GM18505 (cell line): ENCODE data around the gene BHLHE23.
"Not testable (repeated sequence)": the region's sequence is repeated elsewhere in the genome, so short reads cannot be mapped to it uniquely, and the experiment has no call there.

ENCODE experiments used
- ATAC-seq: cut with Tn5 transposase; IDR thresholded peaks from one replicate; pipeline ENCODE4 v1.9.1; 2021; ENCODE audit not compliant: unreplicated experiment
- POLR2A ChIP-seq: IDR thresholded peaks from 4 replicates; pipeline ENCODE4 v1.6.1; 2011; ENCODE audit warnings: borderline replicate concordance; ENCODE audit not compliant: insufficient read depth, insufficient read length; ENCODE audit errors: extremely low read depth

The BHLHE23 gene

DNA sequence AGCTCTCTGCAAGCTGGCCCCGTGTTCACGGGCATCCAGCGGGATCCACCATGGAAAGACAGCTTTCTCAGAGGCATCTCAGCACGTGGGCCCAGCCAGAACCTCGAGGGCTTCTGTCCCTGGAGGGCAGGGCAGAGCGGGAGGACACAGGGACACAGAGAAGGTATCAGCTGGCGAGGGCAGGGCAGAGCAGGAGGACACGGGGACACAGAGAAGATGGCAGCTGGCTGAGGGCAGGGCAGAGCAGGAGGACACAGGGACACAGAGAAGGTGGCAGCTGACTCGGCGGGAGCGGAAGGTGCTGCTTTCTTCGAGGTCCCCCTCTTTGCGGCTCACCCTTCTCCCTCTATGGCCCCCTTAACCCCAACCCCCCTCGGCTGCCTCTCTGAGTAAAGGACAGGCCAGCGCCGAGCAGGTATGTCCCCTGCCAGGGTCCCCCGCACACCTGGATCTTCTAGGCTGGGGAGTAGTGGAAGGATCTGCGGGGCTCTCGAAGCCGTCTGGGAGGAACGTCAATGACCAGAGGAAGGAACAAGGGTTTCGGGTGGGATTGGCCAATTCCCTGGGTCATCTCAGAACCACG, 28.9 kb upstream of the BHLHE23 start:
- no peak for ATAC-seq
- TF ChIP-seq POLR2A: no peak

DNA sequence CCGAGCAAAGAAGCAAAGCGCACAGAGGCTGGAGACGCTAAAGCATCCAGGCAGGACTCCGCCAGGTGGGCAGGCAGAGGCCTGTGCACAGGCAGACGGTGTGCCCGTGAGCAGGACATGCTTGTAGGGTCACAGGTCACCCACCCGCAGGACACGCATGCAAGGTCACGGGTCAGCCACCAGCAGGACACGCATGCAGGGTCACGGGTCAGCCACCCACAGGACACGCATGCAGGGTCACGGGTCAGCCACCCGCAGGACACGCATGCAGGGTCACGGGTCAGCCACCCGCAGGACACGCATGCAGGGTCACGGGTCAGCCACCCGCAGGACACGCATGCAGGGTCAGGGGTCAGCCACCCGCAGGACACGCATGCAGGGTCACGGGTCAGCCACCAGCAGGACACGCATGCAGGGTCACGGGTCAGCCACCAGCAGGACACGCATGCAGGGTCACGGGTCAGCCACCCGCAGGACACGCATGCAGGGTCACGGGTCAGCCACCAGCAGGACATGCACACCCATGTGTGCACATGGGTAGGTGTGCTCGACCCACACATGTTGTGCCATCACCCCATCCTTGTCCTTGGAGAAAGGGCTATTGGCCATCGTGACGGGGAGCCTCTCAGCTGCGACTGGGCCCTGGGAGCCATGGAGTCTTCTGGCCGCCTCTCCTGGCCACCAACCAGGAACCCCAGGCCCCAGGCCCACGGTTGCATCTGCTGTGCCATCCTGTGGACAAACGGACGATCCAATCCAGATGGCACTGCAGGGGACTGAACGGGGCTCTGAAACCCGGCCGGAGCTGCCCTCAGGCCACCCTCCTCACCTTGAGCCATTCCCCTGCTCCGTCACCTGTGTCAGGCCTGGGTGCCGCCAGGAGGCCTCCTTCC, 28.2 kb upstream of the BHLHE23 start:
- not testable (repeated sequence) for ATAC-seq

GRCh38 chr20:63033794-63034709, 27.3 kb upstream of the BHLHE23 start:
- no peak for ATAC-seq
- no peak for TF ChIP-seq POLR2A

DNA sequence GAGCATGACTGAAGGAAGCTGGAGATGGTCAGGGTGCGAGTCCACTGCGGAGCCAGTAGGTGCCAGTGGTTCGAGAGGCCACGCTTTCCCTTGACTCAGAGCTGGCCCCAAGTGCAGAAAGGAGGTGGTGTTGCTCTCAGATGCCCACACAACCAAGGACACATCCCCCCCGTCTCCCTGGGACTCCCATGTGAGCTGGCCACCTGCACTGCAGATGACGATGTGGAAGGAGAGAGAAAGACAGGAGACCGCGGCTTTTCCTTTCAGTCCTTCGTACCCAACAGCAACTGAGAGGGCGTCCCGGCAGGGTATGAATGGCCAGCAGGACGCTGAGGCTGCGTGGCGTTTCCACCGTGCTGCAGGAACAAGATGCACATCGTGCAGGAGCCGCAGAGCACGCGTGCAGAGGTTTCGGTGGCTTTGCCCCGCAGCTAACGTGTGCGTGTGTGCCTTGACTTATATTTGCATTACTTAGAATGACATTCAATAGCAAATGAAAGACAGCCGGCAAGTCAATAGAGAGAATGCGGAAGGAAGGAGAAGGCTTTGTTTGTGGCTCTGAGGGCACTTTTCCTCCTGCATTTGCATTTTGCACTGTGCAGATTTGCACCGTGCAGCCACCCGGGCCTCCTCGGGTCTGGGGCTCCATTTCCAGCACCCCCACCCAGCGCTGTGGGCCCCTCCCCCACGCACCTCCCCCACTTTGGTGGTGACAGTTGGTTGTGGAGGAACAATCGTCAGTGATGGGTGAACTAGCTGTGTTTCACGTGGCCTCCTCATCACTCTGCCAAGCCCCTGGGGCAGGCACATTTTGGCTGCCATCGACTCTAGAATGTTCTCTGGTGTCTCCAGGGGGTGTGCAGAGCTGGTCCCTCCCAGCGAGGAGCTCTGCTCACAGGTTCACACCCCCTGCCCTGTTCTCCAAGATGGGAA, 26.4 kb upstream of the BHLHE23 start:
- peak; percentile 62 for ATAC-seq
- no peak for TF ChIP-seq POLR2A

DNA sequence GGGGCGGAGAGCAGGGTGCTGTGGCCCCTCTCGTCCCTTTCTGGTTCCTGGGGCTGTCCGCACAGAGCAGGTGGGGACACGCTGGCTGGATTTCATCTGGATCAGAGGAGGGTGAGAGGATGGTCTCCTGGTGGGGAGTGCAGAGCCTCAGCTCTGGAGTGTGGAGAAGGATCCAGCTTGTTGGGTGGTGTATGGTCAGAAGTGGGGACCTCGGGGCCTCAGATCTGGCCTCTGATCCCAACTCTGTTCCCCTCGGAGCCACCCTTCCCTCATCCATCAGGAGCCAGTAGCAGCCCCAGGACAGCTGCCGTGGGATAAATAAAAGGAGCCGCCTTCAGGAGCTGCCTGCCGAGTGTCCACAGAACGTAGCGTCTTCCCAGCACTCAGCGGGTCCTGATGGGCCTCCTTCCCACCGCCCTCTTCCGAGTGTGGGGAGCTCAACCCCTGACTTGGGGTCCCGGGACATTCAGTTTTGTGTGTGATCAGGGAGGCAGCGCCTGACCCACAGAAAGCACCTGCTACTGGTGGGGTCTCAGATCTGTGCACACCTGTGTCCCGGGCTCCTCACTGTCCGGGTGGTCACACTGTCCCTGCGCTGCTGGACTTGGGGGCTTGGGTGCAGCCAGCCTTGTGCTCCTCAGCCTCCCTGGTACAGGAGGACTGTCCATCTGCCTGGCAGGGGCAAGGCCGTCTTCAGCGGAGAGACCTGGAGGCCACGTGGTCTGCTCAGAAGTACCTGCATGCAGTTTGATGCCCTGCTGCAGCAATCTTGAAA, 25.4 kb upstream of the BHLHE23 start:
- TF ChIP-seq POLR2A: no peak
- ATAC-seq: no peak

DNA sequence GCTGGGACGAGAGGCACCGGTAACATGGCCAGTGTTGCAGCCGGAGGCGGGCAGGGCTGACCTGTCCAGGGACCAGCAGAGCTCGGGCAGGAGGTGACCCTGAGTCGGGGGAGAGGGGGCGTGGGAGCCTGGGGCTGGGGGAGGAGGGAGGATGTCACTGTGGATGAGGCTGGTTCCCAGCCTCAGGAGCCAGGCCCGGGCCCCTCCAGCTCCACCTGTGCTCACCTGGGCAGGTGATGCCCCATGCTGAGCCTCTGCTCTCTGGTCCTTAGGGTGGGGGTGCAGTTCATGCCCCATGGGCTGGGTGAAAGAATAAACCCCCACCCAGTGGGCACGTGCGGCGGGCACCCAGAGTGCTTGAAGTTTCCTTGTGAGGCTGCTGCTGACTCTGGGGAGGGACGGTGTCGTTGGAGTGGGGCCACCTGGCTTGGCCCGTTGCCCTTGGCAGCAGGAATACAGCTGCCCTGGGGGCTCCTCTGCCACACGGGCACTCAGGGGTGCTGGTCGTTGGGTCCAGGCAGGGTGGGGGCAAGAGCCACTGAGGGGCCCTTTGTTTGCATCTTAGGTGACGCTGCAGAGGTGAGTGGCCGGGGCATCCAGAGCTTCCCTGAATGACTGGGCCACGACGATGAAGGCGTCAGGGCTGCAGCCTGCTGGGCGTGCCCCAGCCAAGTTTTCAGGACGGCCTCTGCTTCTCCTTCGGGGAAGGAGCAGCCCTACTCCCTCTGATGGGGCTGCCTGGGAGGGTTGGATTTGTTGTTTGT, 24.7 kb upstream of the BHLHE23 start:
- ATAC-seq: no peak
- no peak for TF ChIP-seq POLR2A

- no peak for ATAC-seq
- TF ChIP-seq POLR2A: no peak
Observed at GRCh38 chr20:63029358-63030121, 22.8 kb upstream of the BHLHE23 start.

- no peak for ATAC-seq
- TF ChIP-seq POLR2A: no peak
Observed at GRCh38 chr20:63028461-63028921, 21.7 kb upstream of the BHLHE23 start.

DNA sequence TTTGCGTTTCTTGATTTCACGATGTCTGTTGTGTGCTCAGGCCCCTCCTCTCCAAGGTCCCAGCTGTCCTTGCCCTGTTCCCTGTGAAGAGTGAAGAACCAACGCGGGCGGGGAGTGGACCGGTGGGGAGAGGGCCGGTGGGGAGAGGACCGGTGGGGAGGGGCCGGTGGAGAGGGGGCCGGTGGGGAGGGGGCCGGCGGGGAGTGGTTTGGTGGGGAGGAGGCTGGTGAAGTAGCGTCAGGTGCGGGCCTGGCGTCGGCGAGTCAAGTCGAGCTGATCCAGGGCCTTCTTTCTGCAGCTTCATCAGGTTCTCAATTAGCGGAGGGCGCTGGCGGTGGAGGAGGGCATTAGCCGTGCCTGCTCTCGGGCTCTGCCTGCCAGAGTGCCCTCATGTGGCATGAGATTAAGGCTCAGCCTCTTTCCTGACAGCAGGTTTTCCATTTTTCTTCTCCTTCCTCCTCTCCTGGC, 21.2 kb upstream of the BHLHE23 start:
- no peak for ATAC-seq
- TF ChIP-seq POLR2A: no peak

DNA sequence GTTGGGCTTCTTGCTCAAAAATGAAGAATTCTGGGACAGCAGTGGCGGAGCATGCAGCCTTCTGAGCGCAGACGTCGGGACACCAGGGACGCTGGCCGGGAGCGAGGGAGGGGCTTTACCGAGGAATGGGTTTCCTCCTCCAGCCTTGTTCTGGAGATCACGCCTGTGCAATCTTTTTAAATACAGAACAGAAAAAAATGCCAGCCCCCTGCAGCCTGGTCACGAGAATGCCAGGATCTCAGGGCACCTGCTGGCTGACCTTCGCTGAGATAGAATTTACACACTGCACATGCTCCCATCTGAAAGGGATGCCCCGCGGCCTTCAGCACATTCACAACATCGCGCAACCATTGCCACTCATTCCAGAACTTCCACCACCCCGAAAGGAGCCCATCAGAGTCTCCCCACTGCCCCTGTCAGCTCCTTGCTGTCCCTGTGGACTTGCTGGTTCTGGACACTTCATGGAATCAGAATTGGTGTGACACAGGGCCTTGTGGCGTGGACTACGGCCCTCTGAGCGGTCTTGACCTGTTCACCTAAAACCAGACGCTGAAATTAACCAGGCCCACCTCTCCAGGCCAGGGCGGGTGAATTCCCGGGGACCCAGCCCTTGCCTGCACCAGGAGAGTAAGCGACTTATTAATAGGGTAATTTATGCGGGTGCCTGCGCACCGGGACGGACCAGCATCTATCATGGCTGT, 20.6 kb upstream of the BHLHE23 start:
- no peak for TF ChIP-seq POLR2A
- ATAC-seq: no peak
